MV-4-11 (cell line): ENCODE data around the gene DAAM1.

Experiments
- DNase-seq: peaks from one replicate; lab custom pipeline; 2025; lab: John Stamatoyannopoulos, UW

The DAAM1 gene

GRCh38 chr14:59292028-59292427, 103.6 kb downstream of the DAAM1 start:
- peak; percentile 2 for DNase-seq

GRCh38 chr14:59292921-59293534, 104.6 kb downstream of the DAAM1 start:
- DNase-seq: no peak

GRCh38 chr14:59293935-59294661, 105.6 kb downstream of the DAAM1 start:
- DNase-seq: no peak

- DNase-seq: no peak
Measured at GRCh38 chr14:59294662-59294992, 106.2 kb downstream of the DAAM1 start.

- DNase-seq: no peak
Measured at GRCh38 chr14:59295951-59296350, 107.5 kb downstream of the DAAM1 start.

DNA sequence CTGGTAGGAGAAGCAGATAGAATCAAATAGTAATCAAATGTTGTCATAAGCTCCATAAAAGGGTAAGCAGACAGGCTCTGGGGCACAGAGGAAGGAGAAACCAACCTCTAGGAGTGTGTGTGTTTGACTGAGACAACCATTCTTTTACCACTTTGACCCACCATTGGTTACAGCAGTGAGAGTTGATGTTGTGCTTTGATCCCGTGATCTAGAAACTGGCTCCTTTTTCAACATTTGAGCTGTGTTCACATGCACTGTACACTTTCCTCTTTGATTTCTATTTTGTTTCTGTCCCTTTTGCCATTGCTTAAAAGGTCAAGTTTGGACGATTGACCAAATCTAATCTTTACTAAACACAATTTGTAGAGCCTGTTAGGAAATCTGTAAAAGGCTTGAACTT, 108.0 kb downstream of the DAAM1 start:
- DNase-seq: no peak

GRCh38 chr14:59297071-59297776, 108.8 kb downstream of the DAAM1 start:
- DNase-seq: peak; percentile 11

DNA sequence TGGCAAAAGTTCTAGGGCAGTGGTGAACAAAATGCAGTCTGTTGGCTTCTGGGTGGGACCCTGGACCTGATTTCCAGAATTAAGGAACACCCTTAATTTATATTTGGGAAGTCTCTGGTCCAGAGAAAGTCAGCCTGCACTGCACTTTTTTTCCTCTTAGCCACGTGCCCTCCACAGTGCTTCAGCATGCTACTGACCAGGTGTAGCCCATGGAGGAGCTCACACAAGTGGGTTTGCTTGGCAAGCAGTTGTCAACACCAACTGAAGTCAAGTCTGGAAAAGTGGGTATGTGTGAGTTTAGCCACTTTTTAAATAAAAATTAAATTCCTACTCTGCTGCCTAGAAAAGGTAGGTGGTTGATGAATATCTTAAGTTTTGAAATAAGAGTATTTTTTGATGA, 111.3 kb downstream of the DAAM1 start:
- no peak for DNase-seq

- DNase-seq: peak; percentile 51
Measured at GRCh38 chr14:59301354-59301753, 112.9 kb downstream of the DAAM1 start.

GRCh38 chr14:59302313-59302712, 113.8 kb downstream of the DAAM1 start:
- no peak for DNase-seq

DNA sequence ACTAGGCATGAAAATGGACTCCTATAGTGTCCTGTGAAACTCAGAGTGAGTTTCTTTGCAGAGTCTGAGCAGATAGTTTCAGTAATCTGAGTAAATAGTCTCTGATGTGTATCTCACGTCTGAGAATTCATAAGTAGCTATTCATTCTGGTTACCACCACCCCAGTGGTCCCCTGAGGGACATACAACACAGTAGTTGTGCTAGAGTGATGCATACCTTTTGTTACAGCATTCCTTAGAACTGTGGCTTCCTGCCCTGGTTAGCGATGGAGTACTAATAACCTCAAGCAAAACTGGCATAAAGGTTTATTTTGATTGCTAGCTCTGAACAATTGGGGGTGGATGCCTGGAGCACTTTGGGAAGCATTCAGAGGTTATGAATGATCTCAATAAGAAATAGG, 114.7 kb downstream of the DAAM1 start:
- no peak for DNase-seq

- DNase-seq: no peak
Measured at GRCh38 chr14:59305231-59305630, 116.8 kb downstream of the DAAM1 start.

GRCh38 chr14:59305836-59306555, 117.5 kb downstream of the DAAM1 start:
- DNase-seq: no peak

GRCh38 chr14:59306775-59307174, 118.3 kb downstream of the DAAM1 start:
- no peak for DNase-seq

DNA sequence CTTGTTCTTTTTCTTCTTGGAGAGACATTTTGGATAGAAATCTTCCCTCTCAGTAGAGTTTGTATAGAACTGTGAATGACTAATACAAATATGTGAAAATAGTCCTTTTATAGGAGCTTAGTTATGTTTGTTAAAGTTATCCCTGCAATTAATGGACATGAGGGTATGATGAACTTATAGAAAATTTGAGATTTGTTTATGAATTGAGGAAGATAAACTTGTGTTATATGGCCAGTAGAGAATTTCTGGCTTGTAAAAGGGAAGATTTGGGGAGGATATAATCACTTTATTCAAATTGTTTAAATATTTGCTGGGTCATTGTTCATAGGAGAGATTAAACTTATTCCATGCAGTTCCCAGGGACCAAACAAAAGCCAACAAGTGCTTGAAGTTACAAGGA, 119.6 kb downstream of the DAAM1 start:
- no peak for DNase-seq

DNA sequence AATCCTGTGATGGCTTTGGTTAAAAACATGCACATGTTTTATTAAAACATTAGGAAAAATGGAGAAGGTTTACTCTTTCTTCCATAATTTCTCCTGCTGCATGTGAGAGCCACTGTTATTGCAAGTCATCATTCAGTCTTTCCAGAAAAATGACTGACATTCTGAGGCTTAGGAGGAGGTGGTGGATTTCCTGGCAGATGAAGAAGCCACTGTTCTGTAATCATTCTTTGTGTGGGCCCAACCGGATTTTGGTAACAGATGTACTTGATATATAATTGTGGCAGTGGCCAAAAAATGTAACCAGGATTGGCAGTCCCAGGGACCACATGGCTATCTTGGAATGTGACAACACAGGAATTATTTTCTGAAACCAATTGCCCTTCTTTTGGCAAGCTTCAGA, 120.2 kb downstream of the DAAM1 start:
- DNase-seq: no peak

DNA sequence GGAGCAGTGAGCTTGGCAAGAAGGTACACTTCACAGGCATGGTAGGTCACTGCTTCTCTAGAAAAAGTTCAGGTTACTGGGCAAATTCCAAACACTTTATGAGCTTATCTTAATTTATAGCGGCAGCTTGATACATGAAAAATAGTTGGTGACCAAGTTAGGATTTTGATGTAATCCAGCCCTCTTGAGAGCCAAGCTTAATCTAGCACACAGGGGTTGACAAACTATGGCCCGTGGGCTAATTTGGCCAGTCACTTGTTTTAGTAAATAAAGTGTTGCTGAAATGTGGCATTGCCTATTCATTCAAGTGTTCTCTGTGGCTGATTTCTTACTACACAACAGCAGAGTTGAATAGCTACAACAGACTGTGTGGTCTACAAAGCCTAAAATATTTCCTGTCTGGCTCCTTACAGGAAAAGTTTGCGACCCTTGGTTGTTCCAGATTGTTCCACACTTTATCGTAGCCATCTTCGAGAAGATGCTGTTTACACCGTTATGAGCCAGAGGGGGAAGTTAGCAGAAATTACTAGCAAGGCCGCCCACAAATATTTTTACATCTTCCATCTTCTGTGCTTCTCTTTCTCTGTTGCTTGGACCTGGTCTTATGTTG, 120.9 kb downstream of the DAAM1 start:
- no peak for DNase-seq

- DNase-seq: peak; percentile 65
Measured at GRCh38 chr14:59310633-59311032, 122.2 kb downstream of the DAAM1 start.

- DNase-seq: no peak
Measured at GRCh38 chr14:59311723-59312122, 123.3 kb downstream of the DAAM1 start.

GRCh38 chr14:59313144-59313651, 124.7 kb downstream of the DAAM1 start:
- DNase-seq: no peak

DNA sequence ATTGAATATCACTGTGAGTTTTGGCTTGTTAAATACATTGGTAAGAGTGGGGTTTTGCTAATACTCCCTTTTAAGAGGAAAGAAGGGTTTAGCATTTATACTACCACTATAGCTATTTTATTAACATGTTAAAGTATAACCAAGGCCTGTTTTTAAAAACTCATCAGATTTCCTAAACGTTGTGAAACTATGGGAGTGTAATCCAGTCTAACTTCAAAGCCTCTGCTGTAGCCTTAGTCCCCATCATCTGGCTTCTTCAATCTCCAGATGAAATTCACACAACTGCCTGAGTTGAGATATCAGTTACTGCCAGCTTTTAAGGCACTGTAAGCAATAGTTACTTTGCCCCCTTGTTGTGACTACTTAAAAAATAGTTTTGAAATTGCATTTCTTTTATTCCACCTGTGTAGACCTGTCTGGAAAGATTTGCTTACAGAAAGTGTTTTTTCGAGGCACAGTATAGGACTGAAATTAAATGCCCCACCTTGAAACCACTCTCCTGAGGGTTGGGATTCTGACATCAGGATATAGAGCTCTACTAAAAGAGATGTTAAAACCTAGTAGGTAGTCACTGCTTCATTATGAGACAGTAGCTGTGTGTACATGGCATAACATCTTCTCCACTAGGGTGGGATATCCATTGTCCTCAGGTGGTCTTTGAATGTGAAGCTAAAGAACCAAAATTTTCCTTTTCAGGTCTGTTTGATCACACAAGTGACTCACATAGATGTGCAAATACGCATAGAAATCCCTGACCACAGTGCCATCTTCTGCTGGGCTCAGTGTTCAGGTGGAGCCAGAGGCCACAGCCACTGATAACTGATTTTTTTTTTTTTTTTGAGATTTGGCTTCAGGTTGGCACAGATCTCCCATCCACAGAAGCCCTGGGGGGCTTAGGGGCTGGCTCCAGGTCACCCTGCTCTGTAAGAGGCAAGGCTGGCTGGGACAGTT, 125.5 kb downstream of the DAAM1 start:
- DNase-seq: no peak
